ENCODE results near the gene DLG2. TPM values are rescaled to one million over a fixed set of nuclear protein-coding genes. Genes with fewer than 3 reads are reported as not detected.

The DLG2 gene
- total RNA-seq, 1 experiment from 2014 or later, result 1.8 TPM

DNA sequence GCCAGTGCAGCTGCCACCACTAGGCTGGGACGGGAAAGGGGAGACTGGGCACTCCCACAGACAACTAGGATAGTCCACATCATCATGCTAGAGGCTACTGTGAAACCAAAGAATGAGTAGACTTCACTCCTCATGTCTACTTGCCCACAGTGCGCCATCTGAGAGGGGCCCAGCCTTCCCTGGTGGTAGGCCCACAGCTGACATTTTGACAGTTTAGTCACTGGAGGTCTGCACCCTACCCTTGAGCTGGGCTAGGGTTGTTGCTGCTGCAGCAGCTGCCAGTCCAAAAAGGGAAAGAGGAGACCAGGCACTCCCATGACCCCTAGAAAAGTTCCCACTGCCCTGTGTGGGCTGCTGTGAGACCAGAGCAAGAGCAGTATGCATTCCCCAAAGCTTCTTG lies 141.2 kb downstream of the DLG2 start:
- no peaks in the 10 kb centered on the region for H3K36me3 ChIP-seq (replicated peaks; ENCODE audit: control insufficient read depth, insufficient read depth, low read length)
- no peaks in the 10 kb centered on the region for H3K27me3 ChIP-seq (ENCODE audit: control insufficient read depth, insufficient read depth, low read length)
- DNase-seq, result no peak
- no peak overlapping the region for H3K4me3 ChIP-seq (ENCODE audit: insufficient read depth, low read depth, low read length)

DNA sequence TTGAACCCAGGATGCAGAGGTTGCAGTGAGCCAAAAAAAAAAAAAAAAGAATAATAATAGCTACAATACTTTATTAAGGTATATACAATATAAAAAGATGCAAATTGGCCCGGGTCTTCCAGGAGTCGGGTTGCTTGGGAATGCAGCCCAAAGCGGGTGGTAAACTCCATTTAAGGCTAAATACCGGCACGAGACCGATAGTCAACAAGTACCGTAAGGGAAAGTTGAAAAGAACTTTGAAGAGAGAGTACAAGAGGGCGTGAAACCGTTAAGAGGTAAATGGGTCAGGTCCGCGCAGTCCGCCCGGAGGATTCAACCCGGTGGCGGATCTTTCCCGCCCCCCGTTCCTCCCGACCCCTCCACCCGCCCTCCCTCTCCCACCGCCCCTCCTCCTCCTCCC lies 143.3 kb downstream of the DLG2 start:
- Histone ChIP-seq H3K27me3 (ENCODE audit: control insufficient read depth, insufficient read depth, low read length) (no peaks in the 10 kb centered on the region), H3K4me3 (ENCODE audit: insufficient read depth, low read depth, low read length) (no peak overlapping the region), H3K36me3 (replicated peaks; ENCODE audit: control insufficient read depth, insufficient read depth, low read length) (no peaks in the 10 kb centered on the region)
- DNase-seq, result no peak

DNA sequence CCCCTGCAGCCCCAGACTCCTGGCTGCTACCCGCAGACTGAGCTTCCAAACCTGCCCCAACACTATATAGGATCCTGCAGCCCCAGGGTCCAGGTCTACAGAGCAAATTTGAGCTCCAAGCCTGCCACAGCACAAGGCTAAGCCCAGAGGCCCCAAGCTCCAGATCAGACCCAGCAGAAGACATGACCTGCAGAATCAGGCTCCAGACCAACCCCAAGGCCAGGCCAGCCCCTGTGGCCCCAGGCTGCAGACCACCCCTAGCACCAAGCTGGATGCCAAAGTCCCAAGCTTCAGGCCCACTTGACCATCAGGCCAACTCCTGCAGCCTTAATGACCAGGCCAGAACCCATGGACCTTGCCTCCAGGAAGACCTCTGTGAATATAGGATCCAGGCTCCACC lies 145.3 kb downstream of the DLG2 start:
- no peak overlapping the region for H3K4me3 ChIP-seq (ENCODE audit: insufficient read depth, low read depth, low read length)
- H3K36me3 ChIP-seq (replicated peaks; ENCODE audit: control insufficient read depth, insufficient read depth, low read length), result no peaks in the 10 kb centered on the region
- DNase-seq, result no peak
- no peaks in the 10 kb centered on the region for H3K27me3 ChIP-seq (ENCODE audit: control insufficient read depth, insufficient read depth, low read length)

DNA sequence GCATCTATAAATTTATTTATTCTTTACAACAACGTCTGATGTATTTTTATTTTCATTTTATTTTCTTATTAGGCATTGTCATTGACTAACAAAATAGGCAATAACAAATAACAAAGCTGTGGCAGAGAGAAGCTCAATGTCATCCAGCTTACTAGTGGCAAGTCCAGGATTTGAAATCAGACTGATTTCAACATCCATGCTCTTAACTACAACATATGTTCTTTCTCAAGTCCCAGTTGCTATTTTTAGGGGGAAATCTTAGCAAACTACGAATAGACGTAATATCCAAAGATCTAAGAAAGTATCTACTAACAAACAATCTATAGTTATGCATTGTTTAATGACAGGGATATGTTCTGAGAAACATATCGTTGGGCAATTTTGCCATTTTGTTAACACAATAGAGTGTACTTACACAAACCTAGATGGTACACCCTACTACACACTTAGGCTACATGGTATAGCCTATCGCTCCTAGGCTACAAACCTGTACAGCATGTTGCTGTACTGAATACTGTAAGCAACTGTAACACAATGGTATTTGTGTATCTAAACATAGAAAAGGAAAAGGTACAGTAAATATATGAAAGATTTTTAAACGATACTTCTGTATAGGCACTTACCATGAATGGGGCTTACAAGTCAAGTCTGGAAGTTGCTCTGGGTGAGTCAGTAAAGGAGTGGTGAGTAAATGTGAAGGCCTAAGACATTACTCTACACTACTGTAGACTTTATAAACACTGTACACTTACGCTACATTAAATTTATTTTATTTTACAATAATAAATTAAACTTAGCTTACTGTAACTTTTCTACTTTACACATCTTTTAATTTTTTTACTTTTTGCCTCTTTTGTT lies 151.3 kb downstream of the DLG2 start:
- no peaks in the 10 kb centered on the region for H3K36me3 ChIP-seq (replicated peaks; ENCODE audit: control insufficient read depth, insufficient read depth, low read length)
- no peak overlapping the region for H3K4me3 ChIP-seq (ENCODE audit: insufficient read depth, low read depth, low read length)
- no peaks in the 10 kb centered on the region for H3K27me3 ChIP-seq (ENCODE audit: control insufficient read depth, insufficient read depth, low read length)
- DNase-seq, result no peak

DNA sequence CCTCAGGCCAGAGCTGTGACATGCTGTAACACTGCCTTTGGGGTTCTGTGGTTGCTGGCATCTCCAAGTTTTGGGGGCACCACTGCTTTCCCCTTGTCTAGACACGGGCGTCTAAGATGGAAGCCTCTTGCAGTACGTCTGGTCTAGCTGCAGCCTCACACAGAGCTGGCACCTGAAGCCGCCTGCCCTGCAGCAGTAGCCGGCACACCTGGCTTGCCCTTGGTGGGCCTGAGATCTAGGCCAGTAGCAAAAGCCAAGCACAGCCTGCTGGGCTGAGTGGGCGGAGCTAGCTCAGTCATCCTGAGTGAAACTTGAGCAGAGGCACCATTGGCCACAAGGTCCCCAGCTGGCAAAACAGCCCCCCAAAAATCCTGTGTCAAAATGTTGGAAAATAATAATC lies 154.2 kb downstream of the DLG2 start:
- DNase-seq, result peak; percentile 18

DNA sequence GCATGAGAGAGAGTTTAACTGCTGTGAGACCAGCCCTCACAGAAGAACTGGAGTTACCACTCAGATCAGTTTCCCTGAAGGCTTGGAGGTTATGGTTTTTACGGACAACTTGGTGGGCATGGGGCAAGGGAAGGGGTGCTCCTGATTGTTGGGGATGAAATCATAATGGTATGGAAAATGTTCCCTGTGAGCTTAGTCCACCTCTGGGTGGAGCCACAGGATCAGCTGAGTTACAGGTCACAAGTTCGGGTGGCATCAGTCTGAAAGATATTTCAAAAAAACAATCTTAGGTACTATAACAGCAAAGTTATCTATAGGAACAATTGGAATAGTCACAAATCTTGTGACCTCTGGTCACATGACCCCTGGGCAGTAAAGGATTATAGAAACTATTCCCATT lies 162.9 kb downstream of the DLG2 start:
- Histone ChIP-seq H3K4me3 (ENCODE audit: insufficient read depth, low read depth, low read length) (no peak overlapping the region), H3K27me3 (ENCODE audit: control insufficient read depth, insufficient read depth, low read length) (no peaks in the 10 kb centered on the region), H3K36me3 (replicated peaks; ENCODE audit: control insufficient read depth, insufficient read depth, low read length) (no peaks in the 10 kb centered on the region)
- DNase-seq, result peak; percentile 10

More for the DNA sequence above, 154.2 kb downstream of the DLG2 start:
- no peaks in the 10 kb centered on the region for H3K36me3 ChIP-seq (replicated peaks; ENCODE audit: control insufficient read depth, insufficient read depth, low read length)
- H3K27me3 ChIP-seq (ENCODE audit: control insufficient read depth, insufficient read depth, low read length), result no peaks in the 10 kb centered on the region
- no peak overlapping the region for H3K4me3 ChIP-seq (ENCODE audit: insufficient read depth, low read depth, low read length)

DNA sequence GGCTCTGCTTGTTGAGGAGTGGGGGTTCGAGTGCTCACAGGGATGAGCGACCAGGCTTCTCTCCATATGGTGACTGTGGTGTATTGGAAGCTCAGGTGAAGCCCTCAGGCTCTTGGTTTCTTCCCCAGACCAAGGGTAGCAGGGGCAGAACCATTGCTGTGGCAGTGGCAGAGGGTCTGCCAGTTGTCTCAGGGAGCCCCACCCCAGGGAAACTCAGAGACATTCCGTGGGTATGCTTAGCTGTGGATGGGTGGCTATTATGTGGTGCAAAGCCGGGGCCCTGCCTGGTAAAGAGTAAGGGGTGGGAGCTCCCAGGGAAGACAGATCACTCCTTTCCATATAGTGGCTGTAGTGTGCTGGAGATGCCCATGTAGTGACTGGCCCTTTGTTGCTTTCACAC lies 167.8 kb downstream of the DLG2 start:
- Histone ChIP-seq H3K36me3 (replicated peaks; ENCODE audit: control insufficient read depth, insufficient read depth, low read length) (no peaks in the 10 kb centered on the region), H3K4me3 (ENCODE audit: insufficient read depth, low read depth, low read length) (no peak overlapping the region), H3K27me3 (ENCODE audit: control insufficient read depth, insufficient read depth, low read length) (no peaks in the 10 kb centered on the region)
- no peak for DNase-seq

DNA sequence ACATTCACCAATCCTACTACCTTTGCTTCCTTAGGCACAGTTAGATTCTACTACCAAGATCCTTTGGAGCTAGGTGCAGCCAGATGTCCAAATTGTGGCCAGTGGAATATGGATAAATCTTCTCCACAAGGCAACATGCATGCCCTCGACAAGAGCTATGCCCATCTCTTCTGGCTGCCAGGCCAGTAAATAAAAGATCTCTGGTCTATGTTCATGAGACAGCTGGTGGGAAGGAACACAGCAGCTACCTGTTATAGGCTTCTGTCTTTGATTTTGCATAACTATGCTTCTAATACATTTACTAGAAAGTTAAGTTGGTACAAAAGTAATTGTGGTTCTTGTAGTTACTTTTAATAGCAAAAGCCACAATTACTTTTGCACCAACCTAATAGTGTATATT lies 182.7 kb downstream of the DLG2 start:
- no peak for DNase-seq
- no peaks in the 10 kb centered on the region for H3K27me3 ChIP-seq (ENCODE audit: control insufficient read depth, insufficient read depth, low read length)
- no peak overlapping the region for H3K4me3 ChIP-seq (ENCODE audit: insufficient read depth, low read depth, low read length)
- H3K36me3 ChIP-seq (replicated peaks; ENCODE audit: control insufficient read depth, insufficient read depth, low read length), result no peaks in the 10 kb centered on the region

DNA sequence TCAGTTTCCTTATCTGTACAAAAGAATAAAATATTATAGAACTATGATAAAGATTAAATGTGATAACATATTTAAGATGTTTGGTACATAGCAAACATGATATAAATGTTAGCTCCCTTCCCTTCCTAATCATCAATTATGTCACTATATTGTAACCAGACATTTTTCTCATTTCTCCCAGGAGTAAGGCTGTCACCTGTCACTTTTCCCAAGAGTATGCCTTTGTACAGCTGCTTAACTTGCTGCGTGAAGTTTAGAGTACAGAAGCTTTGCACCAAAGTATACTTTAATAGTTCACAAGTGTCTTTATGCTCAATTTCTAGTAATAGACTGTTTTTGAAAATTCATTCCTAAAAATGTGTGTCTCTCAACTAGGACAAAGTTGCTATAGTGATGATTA lies 186.9 kb downstream of the DLG2 start:
- H3K27me3 ChIP-seq (ENCODE audit: control insufficient read depth, insufficient read depth, low read length), result no peaks in the 10 kb centered on the region
- DNase-seq, result no peak
- no peak overlapping the region for H3K4me3 ChIP-seq (ENCODE audit: insufficient read depth, low read depth, low read length)
- no peaks in the 10 kb centered on the region for H3K36me3 ChIP-seq (replicated peaks; ENCODE audit: control insufficient read depth, insufficient read depth, low read length)

DNA sequence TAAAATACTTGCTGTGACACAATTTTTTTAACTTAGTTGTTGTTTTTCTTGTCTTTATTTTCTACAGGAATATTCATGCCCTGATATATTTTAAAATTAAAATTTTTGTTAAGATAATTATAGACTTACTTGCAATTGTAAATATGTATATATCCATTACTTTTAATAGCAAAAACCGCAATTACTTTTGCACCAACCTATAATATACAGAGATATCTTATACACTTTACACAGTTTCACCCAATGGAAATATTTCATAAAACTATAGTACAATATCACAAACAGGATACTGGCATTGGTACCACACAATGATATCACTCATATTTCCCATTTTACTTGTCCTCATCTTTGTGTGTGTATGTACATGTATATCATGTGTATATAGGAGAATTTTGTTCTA lies 188.8 kb downstream of the DLG2 start:
- Histone ChIP-seq H3K4me3 (ENCODE audit: insufficient read depth, low read depth, low read length) (no peak overlapping the region), H3K27me3 (ENCODE audit: control insufficient read depth, insufficient read depth, low read length) (no peaks in the 10 kb centered on the region), H3K36me3 (replicated peaks; ENCODE audit: control insufficient read depth, insufficient read depth, low read length) (no peaks in the 10 kb centered on the region)
- DNase-seq, result no peak

DNA sequence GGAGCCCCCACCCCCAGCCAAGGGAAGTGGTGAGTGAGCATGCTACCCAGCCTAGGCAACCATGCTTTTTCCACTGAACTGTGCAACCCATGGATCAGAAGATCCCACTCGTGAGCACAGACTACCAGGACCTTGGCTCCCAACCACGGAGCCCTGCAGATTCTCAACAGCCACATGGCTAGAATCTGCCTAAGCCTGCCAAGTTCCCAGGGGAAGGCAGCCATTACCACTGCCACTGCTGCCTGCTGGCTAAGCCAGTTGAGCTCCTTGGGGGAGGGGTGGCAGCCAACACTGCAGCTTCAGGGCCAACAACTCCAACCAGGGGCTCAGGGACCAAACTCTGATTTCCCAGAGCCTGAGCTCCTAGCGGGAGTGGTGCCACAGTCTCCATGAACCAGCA lies 195.8 kb downstream of the DLG2 start:
- no peak for DNase-seq
- H3K36me3 ChIP-seq (replicated peaks; ENCODE audit: control insufficient read depth, insufficient read depth, low read length), result no peaks in the 10 kb centered on the region
- no peaks in the 10 kb centered on the region for H3K27me3 ChIP-seq (ENCODE audit: control insufficient read depth, insufficient read depth, low read length)
- no peak overlapping the region for H3K4me3 ChIP-seq (ENCODE audit: insufficient read depth, low read depth, low read length)

DNA sequence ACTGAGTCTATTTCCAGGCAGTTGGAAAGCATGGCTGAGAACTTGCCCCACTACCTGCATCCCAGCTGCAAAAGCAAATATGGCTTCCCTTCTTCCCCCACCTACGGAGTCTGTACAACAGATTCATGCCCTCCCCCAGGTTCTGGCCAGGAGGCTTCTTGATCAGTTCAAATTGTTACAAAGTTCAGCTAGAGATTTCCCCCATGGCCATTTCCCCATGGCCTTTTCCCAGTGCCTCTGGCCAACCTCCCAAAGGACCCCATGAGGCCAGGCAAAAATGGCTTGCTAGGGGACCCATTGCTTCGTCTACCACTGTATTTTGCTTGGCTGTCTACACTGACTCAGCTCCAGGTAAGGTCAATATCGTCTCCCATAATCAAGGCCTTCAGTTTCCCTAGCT lies 203.3 kb downstream of the DLG2 start:
- no peak overlapping the region for H3K4me3 ChIP-seq (ENCODE audit: insufficient read depth, low read depth, low read length)
- no peak for DNase-seq
- no peaks in the 10 kb centered on the region for H3K36me3 ChIP-seq (replicated peaks; ENCODE audit: control insufficient read depth, insufficient read depth, low read length)
- no peaks in the 10 kb centered on the region for H3K27me3 ChIP-seq (ENCODE audit: control insufficient read depth, insufficient read depth, low read length)

DNA sequence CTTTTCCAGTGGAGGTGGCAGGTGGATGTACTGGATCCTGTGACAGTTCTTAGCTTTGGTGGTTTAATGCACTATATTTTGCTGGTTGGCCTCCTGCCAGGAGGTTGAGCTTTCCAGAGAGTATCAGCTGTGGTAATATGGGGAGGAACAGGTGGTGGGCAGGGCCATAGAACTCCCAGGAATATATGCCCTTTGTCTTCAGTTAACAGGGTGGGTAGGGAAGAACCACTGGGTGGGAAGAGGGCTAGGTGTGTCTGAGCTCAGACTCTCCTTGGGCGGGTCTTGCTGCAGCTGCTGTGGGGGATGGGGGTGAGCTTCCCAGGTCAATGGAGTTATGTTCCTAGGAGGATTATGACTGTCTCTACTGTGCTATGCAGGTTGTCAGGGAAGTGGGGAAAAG lies 203.8 kb downstream of the DLG2 start:
- H3K27me3 ChIP-seq (ENCODE audit: control insufficient read depth, insufficient read depth, low read length), result no peaks in the 10 kb centered on the region
- no peaks in the 10 kb centered on the region for H3K36me3 ChIP-seq (replicated peaks; ENCODE audit: control insufficient read depth, insufficient read depth, low read length)
- no peak overlapping the region for H3K4me3 ChIP-seq (ENCODE audit: insufficient read depth, low read depth, low read length)
- no peak for DNase-seq

DNA sequence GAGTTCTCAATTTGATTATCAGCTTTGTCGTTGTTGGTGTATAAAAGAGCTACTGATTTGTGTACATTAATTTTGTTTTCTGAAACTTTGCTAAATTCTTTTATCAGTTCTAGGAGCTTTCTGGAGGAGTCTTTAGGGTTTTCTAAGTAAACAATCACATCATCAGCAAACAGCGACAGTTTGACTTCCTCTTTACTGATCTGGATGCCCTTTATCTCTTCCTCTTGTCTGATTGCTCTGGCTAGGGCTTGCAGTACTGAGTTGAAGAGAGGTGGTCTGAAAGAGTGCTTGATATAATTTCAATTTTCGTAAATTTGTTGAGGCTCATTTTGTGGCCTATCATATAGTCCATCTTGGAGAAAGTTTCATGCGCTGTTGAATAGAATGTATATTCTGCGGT lies 213.0 kb downstream of the DLG2 start:
- DNase-seq, result no peak
- Histone ChIP-seq H3K36me3 (replicated peaks; ENCODE audit: control insufficient read depth, insufficient read depth, low read length) (no peaks in the 10 kb centered on the region), H3K27me3 (ENCODE audit: control insufficient read depth, insufficient read depth, low read length) (no peaks in the 10 kb centered on the region), H3K4me3 (ENCODE audit: insufficient read depth, low read depth, low read length) (no peak overlapping the region)

DNA sequence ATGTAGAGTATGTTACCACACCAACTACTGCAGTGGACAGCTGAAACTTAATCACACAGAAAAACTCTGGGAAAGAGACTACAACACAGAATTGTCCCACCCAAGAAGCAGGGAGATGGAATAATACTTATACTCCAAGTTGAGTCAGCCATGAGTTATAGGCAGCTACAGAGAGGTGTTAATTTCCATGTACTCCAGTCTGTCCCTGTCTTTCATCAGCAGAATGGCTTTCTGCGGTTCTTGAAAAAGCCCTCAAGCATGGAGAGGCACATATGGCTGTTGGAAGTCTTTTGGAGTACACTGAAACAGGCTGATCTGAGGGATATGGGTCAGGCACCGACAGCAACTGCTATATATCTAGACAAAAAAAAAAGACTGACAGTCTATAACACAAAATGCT lies 219.5 kb downstream of the DLG2 start:
- DNase-seq, result no peak
- no peaks in the 10 kb centered on the region for H3K27me3 ChIP-seq (ENCODE audit: control insufficient read depth, insufficient read depth, low read length)
- no peaks in the 10 kb centered on the region for H3K36me3 ChIP-seq (replicated peaks; ENCODE audit: control insufficient read depth, insufficient read depth, low read length)
- H3K4me3 ChIP-seq (ENCODE audit: insufficient read depth, low read depth, low read length), result no peak overlapping the region

DNA sequence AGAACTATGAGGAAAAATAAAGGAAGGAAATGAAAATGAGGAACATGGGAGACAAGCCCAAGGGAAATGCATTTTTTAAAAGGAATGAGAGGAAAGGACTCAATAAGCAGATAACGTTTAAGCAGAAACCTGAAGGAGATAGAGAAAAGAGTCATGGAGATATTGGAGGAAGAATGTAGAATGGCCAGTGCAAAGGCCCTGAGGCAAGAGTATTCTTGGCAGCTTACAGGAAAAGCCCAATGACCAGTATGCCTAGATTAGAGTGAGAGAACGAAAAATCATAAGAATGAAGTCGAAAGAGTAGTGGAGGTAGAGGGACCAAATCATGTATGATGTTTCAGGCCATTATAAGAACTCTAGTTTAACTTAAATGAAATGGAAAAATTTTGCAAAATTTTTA lies 220.3 kb downstream of the DLG2 start:
- Histone ChIP-seq H3K4me3 (ENCODE audit: insufficient read depth, low read depth, low read length) (no peak overlapping the region), H3K36me3 (replicated peaks; ENCODE audit: control insufficient read depth, insufficient read depth, low read length) (no peaks in the 10 kb centered on the region), H3K27me3 (ENCODE audit: control insufficient read depth, insufficient read depth, low read length) (no peaks in the 10 kb centered on the region)
- no peak for DNase-seq

All from H7 (cell line).